ENCODE data around the gene ABCB6.
A peak's percentile ranks its signal among the peaks of the same experiment; 100 is the strongest.

ABCB6 gene

DNA sequence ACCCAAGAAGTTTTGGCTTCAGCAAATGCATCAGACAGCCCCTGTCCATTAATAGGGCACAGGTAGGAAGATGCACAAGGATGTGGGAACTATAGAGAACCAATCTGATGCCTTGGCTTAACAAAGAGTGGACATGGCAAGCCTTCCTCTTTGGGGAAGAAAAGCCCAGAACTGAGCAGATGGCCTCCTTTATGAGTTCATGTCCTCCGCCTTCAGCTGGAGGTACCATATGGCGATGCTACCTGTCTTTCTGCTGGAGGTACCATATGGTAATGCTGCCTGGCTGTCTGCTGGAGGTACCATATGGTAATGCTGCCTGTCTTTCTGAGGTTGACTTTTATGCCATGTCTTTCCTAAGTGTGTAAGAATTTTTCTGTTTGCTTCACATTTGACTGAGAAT lies 34.6 kb downstream of the ABCB6 start:
- DNase-seq (ENCODE audit: low spot score), result no peak

DNA sequence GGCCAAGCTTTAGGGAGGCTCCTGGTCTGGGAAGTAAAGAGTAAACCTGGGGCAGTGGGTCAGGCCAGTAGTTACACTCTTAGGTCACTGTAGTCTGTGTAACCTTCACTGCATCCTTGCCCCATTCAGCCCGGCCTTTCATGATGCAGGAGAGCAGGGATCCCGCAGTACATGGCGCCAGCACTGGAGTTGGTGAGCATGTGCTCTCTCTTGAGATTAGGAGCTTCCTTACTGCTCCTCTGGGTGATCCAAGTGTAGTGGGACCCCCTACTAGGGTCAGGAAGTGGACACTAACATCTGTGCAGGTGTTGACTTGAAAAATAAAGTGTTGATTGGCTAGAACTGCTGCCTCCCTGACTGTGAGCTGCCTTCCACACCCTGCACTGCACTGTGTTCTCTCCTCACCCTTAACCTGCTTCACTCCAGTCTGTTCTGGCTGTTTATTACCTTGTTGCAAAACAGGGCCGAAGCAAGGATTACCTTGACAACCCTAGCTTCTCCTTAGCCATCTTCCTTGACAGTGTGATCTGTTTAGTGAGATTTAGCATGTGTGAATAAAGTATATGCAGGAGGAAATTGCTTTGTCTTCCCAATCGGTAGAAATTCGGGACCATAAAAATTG lies 35.5 kb downstream of the ABCB6 start:
- no peak for DNase-seq (ENCODE audit: low spot score)

DNA sequence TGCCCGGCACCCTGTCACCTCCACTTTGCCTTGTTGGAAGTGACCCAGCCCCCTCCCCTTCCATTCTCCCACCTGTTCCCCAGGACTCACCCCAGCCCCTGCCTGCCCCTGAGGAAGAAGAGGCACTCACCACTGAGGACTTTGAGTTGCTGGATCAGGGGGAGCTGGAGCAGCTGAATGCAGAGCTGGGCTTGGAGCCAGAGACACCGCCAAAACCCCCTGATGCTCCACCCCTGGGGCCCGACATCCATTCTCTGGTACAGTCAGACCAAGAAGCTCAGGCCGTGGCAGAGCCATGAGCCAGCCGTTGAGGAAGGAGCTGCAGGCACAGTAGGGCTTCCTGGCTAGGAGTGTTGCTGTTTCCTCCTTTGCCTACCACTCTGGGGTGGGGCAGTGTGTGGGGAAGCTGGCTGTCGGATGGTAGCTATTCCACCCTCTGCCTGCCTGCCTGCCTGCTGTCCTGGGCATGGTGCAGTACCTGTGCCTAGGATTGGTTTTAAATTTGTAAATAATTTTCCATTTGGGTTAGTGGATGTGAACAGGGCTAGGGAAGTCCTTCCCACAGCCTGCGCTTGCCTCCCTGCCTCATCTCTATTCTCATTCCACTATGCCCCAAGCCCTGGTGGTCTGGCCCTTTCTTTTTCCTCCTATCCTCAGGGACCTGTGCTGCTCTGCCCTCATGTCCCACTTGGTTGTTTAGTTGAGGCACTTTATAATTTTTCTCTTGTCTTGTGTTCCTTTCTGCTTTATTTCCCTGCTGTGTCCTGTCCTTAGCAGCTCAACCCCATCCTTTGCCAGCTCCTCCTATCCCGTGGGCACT lies 36.2 kb downstream of the ABCB6 start:
- no peak for DNase-seq (ENCODE audit: low spot score)

DNA sequence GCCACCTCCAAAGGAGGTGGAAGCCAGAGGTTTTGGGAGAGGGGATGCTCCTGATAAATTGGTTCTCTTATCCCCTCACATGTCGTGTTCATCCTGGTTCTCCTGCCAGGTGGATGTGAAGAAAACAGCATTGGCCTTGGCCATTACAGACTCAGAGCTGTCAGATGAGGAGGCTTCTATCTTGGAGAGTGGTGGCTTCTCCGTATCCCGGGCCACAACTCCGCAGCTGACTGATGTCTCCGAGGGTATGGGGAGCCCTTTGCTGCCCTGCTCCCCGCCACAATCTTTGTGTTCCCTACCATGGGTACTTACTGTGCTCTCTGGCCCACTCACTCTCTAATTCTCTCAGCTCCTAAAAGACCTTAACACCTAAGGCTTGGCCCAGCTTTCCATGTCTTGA lies 37.2 kb downstream of the ABCB6 start:
- no peak for DNase-seq (ENCODE audit: low spot score)

DNA sequence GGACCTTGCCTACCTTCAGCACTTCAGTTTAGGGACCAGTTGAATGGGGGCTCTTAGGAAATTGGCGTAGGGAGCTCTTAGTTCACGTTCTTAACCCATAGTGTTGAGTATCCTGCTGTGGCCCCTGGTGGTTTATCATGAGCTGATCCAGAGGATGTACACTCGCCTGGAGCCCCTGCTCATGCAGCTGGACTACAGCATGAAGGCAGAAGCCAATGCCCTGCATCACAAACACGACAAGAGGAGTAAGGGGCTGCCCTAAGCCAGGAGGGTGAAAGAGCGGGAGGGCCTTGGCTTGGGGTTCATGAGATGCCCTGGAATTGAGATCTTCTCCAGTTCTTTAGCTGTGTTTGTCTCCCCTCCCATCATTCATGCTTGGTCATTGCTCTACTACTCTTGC lies 37.8 kb downstream of the ABCB6 start:
- no peak for DNase-seq (ENCODE audit: low spot score)

DNA sequence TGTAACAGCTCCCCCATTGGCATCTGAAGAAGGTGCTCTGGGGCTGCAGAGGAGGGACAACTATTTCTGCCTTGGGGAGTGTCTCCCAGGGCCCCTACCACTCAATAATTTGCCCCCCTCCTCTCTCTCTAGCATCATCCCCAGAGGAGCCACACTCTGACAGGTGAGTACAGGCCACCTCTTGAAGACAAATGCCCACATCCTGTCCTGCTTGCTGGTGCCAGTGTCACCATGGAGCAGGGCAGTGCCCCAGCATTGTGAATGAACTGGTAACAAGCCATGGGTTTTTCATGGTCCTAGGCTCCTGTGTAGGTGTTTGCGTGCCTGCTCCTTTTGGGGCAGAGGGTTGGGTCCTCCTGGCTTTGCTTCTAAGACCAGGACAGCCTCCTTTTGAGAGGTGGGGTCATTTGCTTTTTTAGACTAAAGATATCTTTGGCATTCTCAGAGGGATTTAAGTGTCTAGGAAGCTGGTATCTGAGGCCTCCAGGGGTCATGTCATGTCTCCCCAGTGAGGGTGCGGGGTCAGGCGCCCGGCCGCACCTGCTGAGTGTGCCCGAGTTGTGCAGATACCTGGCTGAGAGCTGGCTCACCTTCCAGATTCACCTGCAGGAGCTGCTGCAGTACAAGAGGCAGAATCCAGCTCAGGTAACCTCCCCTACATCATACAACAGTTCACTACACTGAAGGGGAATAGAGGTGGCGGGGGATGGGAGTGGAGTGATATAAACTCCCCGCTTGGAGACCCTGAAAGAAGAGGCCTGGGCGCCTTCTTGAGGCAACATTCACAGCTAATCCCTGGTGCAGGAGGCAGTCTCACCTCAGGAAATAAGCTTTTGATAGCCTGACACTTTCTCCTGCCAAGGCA lies 38.9 kb downstream of the ABCB6 start:
- no peak for DNase-seq (ENCODE audit: low spot score)

DNA sequence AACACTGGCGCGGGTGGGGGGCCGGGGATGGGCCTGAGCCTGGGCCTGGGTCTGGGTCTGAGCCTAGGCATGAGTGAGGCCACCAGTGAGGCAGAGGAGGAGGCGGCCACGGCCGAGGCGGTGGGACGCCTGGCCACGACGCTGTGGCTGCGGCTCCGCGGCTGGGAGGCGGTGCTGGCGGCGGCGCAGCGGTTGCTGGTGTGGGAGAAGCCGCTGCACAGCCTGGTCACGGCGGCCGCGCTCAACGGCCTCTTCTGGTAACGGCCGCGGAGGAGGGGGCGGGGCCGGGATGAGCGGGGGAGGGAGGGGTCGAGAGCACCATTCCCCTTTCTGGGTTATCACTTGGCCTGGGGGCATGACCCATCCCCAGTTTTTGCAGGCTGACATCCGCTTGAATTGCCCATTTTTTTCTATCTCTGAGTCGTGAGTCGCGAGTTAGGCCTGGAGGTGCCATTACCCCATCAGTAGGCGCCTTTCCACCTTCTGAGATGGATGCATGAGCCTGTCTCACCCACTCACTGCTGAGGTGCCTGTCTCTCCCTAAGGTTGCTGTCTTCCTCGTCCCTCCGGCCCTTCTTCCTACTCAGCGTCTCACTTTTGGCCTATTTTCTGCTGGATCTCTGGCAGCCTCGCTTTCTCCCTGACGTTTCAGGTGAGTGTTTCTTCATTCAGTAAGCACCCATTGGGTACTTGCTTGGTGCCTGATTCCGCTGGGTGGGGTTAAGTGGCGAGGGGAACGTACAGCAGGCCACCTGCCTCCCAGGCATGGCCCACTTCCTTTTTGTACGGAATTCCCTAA lies 40.2 kb downstream of the ABCB6 start:
- no peak for DNase-seq (ENCODE audit: low spot score)

DNA sequence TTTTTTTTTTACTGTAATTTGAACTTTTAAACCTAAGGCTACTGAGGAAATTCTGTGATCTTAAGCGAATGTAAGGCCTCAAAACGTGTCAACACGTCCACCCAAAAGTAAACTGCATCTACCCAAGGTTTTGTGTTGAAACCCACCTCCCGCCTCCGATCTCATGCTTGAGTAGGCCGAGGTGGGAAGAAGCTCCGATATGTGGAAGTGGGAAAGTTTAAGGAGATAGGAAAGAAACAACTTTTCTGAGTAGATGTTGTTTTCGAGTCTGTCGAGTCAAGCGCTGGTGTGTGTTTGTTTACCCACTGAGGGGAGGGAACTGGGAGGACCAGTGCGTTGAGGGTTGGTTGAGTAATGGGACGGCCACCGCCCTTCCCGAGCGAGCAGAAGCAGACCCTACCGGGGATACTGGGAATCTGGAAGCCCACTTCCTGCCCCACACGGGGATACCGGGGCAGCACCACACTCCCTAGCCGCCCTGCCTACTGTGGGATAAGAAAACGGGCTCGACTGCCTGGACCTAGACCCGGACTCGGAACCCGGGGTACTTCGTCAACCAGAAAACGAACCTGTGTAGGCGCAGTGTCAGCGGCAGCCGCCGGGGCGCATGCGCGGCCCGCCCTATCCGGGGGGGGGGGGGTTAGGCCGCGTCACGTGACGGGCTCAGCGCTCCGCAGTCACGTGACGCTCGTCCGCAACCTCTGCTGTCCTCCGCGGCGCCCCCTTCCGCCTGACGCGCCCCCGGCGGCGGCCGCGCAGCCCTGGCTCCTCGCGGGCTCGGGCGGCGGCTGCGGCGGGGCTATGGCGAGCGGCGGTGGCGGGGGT lies 41.0 kb downstream of the ABCB6 start, which contains the start of gene RETREG2:
TSS of gene RETREG2 (plus strand) at position 724 of the 825 bp plus-strand sequence. CDS start at position 802, 78 bp downstream.
- DNase-seq (ENCODE audit: low spot score), result peak; percentile 93

DNA sequence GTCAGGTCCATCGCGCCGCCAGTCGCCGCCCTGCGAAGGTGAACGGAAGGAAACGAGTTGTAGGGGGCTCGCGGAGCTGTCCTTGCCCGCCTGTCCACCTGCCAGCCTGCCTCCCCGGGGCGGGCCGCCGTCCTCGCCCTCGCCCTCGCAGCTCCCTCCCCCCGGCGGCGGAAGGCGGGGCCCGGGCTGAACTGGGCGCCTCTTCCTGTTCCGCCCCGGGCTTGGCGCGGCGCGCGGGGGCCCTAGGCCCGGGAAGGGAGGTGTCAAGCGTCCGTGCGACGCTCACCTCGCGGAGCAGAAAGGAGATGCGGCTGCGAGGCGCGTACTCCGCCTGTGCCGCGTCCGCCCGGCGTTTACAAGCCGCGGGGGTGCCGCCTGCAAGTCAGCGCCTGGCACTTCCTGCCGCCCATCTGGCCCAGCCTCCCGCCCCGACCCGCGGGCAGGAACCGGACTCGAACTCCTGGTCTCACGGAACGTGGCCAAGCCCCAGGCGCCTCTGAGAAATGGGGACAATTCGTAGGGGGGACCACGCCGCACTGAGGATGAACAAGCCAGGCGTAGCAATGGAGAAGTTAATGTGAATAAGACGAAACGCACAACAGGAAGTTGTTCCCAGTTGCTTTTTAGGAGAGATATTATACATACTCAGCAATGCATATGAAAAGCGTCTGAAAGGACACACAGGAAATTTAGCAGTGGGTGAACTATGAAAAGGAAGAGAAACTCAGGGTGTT lies 41.8 kb downstream of the ABCB6 start, which contains the start of gene CNPPD1:
TSS of gene CNPPD1 (minus strand) at position 108 of the 734 bp plus-strand sequence. CDS start at position 11, 97 bp downstream.
- peak; percentile 41 for DNase-seq (ENCODE audit: low spot score)

DNA sequence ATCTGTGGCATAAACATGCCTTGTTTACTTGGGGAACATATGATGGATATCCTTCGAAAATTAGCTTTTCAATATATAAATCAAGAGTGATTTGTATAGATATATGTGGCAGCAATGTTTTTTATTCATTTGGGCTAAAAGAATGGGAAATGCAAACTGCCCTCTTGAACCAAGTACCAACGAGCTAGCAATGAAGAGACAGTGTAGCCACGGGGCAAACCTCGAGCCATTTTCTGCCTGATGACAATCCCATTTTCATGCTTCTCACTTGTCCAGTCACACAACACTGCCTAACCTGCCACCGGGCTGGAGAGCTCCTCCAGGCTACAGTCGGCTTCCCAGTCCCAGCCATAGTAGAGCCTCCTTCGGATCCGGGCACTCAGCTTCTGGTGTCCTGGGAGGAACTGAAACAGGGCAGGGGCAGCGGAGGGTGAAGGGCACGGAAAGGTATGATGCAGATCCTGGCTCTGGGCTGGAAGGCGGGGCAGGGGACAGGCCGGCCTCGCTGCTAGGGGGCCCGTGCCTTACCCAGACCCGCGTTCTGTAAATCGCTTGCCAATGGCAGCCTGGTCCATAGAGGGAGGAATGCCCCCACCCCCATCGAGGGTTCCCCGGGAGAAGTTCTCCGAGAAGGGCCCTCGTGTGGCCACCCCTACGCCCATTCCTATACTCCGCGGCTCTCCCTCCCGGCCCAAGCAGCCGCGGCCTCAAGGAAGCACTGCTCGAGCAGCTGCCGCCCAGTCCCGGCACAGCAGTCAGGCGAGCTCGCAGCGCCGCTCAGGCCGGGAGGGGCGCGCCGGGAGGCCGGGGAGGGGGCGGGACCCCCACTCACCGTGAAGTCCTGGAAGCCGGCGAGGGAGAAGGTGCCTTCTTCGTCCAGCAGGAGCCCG lies 42.6 kb downstream of the ABCB6 start:
- no peak for DNase-seq (ENCODE audit: low spot score)

DNA sequence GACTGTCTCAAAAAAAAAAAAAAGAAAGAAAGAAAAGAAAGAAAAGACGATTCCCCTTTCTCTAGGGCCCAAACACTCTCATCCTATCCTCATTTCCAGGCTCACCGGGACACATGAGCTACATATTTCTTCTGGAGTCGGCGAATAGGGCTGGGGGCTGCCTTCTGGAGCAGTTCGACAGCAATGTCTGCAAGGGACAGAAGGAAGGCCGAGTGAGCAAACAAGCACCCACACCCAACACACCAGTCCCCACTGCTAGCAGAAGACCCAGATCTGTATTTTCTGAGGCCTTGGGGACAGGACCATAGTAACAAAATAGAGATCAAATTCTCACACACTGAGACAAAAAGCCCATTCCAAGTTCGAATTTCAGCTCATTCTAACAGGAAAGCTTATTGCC lies 43.3 kb downstream of the ABCB6 start:
- no peak for DNase-seq (ENCODE audit: low spot score)

DNA sequence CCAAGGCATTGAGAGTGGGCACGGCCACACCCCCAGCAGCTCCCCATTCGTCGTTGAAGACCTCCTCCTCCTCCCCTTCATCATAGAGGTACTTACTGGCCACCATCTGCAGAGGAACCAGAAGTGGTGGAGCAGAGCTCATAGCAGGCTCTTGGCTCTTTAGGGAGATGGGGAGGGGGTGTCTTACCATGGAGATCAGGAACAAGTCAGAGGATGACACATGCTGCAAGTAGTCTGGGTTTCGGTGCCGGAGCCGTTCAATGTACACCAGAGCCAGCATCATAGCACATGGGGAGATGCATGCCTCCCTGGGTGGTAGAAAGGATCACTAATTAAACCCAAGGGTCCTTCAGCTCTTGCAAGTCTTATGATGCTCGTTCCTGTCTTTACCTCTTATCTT lies 44.0 kb downstream of the ABCB6 start:
- DNase-seq (ENCODE audit: low spot score), result no peak

DNA sequence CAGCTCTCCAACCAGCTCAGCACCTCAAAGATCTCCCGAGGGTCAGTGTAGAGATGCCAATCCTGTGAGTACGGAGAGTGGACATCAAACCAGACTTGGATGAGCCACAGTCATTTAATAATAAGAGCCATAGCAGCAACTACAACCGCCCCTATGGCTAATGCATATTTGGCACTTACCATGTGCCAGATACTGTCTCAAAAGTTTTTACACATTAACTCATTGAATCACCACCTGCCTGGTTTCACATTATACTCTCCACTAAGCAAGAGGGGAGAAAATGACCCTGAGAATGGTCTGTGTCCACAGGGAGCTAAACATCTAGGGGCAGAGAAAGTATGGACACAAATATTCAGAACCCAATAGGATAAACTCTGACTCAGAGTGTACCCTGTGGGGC lies 44.6 kb downstream of the ABCB6 start:
- no peak for DNase-seq (ENCODE audit: low spot score)

DNA sequence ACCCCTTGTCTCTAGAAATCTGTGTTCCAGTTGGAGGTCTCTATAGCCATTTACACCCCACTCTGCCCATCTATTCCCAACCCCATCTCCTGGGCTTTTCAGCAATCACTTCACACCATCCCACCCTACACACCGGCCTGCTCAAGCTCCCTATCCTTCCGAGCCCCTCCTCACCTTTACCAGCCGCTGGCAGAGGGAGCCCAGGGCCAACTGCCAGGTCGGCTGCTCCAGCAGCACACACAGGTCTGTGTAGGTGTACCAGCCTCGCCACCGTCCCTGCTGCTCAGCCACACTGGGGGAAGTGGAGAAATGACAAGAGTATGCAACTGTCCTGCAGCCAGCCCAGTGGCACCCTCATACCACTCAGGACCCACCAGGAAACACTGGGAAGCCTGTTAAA lies 45.6 kb downstream of the ABCB6 start:
- no peak for DNase-seq (ENCODE audit: low spot score)

DNA sequence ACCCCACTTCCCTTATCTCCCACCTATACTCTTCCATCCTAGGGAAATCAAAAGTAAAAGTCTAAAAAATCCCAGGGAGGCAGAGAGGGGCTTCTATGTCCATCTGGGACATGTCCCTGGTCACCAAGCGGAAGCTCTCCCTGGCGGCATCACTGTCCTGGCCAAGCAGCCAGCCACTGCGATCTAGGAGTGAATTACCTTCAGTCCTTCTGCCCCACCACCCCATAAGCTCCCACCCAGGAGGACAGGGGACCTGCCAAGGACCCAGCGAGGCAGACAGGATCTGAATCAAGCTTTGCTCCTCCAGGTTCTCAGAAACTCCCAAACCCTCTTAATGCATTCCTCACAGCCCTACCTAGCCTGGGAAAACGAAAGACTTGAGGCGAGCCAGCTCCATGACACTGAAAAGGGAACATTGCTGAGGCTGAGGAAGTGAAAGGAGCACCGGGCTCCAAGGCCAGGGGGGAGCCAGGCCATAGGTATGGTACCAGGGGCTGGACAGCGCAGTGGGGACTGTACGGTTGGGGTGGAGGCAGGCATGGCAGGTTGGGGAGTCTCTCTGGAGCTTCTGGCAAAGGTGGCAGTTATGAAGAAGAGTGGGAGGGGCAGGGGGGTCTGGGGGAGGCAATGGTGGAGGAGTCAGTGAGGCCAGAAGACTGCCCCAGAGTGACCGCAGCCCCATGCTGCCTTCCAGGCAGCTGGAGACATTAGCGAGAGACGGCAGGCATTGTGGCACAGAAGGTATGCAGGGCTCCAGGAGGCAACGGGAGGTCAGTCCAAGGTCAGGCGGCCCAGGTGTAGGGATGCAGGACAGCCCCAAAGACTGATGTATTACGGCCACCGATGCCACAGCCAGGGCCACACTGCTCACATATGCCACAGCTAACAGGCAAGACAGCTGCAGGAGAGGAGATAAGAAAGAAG lies 46.3 kb downstream of the ABCB6 start:
- DNase-seq (ENCODE audit: low spot score), result no peak

DNA sequence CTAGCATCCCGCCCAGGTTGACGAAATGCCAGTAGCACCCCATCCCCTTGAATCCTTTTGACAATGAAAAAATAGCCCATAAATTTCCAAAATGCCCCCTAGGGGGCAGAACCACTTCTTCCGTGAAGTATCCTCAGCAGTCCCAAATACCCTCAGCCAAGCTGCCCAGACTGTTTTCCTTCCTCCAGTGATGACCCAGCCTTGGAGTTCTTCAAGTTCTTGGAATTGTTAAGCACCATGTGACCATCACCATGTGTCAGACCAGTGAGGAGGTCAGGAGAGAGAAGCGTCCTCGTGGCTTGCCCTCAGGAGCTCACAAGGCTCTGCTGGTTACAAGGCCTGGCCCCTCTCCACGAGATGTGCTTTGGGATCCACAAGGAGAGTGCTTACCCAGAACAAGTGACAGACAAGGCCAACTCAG lies 47.5 kb downstream of the ABCB6 start:
- peak; percentile 58 for DNase-seq (ENCODE audit: low spot score)

DNA sequence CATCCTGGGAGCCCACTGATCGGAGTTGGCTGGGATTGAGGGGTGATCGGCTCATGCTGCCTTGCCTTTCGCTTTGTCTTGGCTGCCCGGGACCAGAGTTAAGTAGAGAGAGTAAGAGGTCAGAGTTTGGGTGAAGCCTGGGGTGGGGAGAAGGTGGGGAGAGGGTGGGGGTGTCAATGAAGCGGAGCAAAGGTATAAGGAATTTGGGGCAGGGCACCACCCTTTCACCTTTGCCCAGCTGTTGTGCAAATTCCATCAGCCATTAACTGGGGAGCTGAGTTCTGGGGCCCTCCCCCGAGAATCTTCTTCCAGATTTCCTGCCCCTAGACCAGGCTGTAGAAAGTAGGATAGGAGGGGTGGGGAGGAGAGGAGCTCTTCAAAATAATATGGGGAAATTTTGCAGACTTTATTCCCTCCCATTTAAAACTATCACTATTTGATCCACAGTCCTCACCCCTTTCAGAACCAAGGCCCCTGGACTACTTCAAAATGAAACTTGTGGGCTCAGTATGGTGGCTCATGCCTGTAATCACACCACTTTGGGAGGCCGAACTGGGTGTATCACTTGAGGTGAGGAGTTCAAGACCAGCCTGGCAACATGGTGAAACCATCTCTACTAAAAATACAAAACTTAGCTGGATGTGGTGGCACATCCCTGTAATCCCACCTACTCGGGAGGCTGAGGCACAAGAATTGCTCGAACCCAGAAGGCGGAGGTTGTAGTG lies 48.7 kb downstream of the ABCB6 start, which contains the start of gene SLC23A3:
TSS of gene SLC23A3 (minus strand) at position 100 of the 725 bp plus-strand sequence. CDS start at position 55, 45 bp downstream.
- no peak for DNase-seq (ENCODE audit: low spot score)
